Liver (tissue), 3 donors: ENCODE results near the gene EYA3.

Source experiments
- ATF3 ChIP-seq: IDR thresholded peaks from 2 replicates; pipeline ENCODE4 v1.6.1; 2016; ENCODE audit warnings: antibody characterized with exemption
- CTCF ChIP-seq: fragments of 150-350 bp; IDR thresholded peaks from 2 replicates; pipeline ENCODE4 v1.5.1; 2017; ENCODE audit warnings: improper control_type of control experiment, low read depth, low read length; ENCODE audit not compliant: missing input control
- EGR1 ChIP-seq, 2 donors: IDR thresholded peaks; 2 replicates each; pipeline ENCODE4 v1.6.1; 2016 to 2018; ENCODE audit warnings: antibody characterized with exemption in 2 of 2, low read depth in 2 of 2
- HNF4A ChIP-seq, 2 donors: conservative IDR thresholded peaks; 2 replicates each; pipeline ENCODE4 v1.6.1; 2016; ENCODE audit warnings: antibody characterized with exemption in 2 of 2, mild to moderate bottlenecking in 2 of 2
- MAX ChIP-seq: IDR thresholded peaks from 2 replicates; pipeline ENCODE4 v1.6.1; 2016; ENCODE audit warnings: antibody characterized with exemption
- NR2F2 ChIP-seq: IDR thresholded peaks from 2 replicates; pipeline ENCODE4 v1.6.1; 2016; ENCODE audit warnings: antibody characterized with exemption
- RAD21 ChIP-seq, 2 donors: IDR thresholded peaks; 2 replicates each; pipeline ENCODE4 v1.6.1; 2016; ENCODE audit warnings: antibody characterized with exemption in 2 of 2, mild to moderate bottlenecking in 2 of 2
- SP1 ChIP-seq: IDR thresholded peaks from 2 replicates; pipeline ENCODE4 v1.6.1; 2018; ENCODE audit warnings: antibody characterized with exemption, mild to moderate bottlenecking
- donor health status: healthy.
- donor health status: healthy.

GRCh38 chr1:28058971-28059878 lies 29.2 kb downstream of the EYA3 start:
- TF ChIP-seq CTCF (no peak), MAX (no peak), SP1 (no peak), RAD21 (IDR thresholded peaks at IDR 0.05) (no peak), NR2F2 (no peak), HNF4A (conservative IDR thresholded peaks at IDR 0.05) (no peak), ATF3 (no peak), EGR1 (IDR thresholded peaks at IDR 0.05; ENCODE audit: low read depth in 2 of 2) (no peak)
